Endothelial cell of umbilical vein (primary cell): ENCODE results near the gene MBIP.
"Not testable (repeated sequence)": the region's sequence is repeated elsewhere in the genome, so short reads cannot be mapped to it uniquely, and the experiment has no call there.

Experiments
- CTCF ChIP-seq, 2 donors: IDR thresholded peaks; 1 replicate in 1 of 2; 2 replicates in 1 of 2; pipeline ENCODE4 v1.5.1; 2011; ENCODE audit warnings: low read length in 2 of 2, mild to moderate bottlenecking in 2 of 2, moderate library complexity in 2 of 2, control low read depth in 1 of 2, inconsistent platforms in 1 of 2, low read depth in 1 of 2; ENCODE audit not compliant: insufficient read depth in 1 of 2; ENCODE audit errors: extremely low read depth in 1 of 2
- EZH2 ChIP-seq: IDR thresholded peaks from 2 replicates; pipeline ENCODE4 v1.6.1; 2012; ENCODE audit warnings: borderline replicate concordance, low read depth, mild to moderate bottlenecking, moderate library complexity, low read length, inconsistent platforms; ENCODE audit not compliant: severe bottlenecking
- JUN ChIP-seq: IDR thresholded peaks from 2 replicates; pipeline ENCODE4 v1.6.1; 2011; ENCODE audit warnings: borderline replicate concordance, low read depth; ENCODE audit not compliant: insufficient read length, insufficient read depth
- POLR2A ChIP-seq: IDR thresholded peaks from 2 replicates; pipeline ENCODE4 v1.6.1; 2012; ENCODE audit warnings: low read depth, mild to moderate bottlenecking, control low read depth, low read length
- TF ChIP-seq, protein P1 (sequence below): IDR thresholded peaks from 2 replicates; pipeline ENCODE4 v1.6.1; 2011; ENCODE audit not compliant: insufficient read depth, insufficient read length

DNA sequence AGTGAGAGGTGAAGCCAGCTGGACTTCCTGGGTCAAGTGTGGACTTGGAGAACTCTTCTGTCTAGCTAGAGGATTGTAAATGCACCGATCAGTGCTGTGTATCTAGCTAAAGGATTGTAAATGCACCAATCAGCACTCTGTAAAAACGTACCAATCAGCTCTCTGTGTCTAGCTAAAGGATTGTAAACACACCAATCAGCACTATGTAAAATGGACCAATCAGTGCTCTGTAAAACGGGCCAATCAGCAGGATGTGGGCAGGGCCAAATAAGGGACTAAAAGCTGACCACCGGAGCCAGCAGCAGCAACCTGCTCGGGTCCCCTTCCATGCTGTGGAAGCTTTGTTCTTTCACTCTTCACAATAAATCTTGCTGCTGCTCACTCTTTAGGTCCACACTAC lies 21.4 kb upstream of the MBIP start:
- TF ChIP-seq CTCF (IDR thresholded peaks at IDR 0.05; ENCODE audit: extremely low read depth in 1 of 2, insufficient read depth in 1 of 2, low read depth in 1 of 2, low read length in 2 of 2); EZH2; JUN; POLR2A: not testable (repeated sequence)
- TF ChIP-seq, protein P1, sequence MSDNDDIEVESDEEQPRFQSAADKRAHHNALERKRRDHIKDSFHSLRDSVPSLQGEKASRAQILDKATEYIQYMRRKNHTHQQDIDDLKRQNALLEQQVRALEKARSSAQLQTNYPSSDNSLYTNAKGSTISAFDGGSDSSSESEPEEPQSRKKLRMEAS, result not testable (repeated sequence)
